IPS-18c (cell line): ENCODE data around the gene COX6B1.

Source experiments
- H3K4me3 ChIP-seq: 2 replicates; pipeline ENCODE4 v1.7.0; 2013; ENCODE audit warnings: low read depth, mild to moderate bottlenecking, low read length, moderate library complexity; ENCODE audit not compliant: insufficient read depth
- H3K9me3 ChIP-seq: one replicate; pipeline ENCODE4 v1.6.1; 2013; ENCODE audit warnings: mild to moderate bottlenecking, low read length, moderate library complexity; ENCODE audit not compliant: control insufficient read depth, insufficient read depth

Gene COX6B1

DNA sequence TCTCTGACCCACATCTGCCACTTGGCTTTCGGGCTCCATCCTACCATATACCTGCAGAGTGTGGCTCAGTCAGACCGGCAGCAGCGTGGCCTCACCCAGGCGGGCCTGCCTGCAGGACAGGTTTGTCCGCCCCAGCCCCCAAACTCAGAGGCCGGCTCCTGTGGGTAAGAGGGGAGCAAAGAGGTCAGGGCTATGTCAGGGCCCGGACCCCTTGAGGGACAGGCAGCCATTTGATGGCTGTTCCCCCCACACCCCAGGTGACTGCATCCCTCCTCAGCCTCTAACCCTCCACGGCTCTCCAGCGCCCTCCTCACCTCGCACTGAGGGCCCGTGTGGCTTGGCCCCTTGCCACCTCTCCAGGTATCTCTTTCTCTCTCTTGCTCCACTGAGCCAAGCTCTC, 43.9 kb downstream of the COX6B1 start:
- H3K4me3 ChIP-seq = no peak overlapping the region
- no peaks in the 10 kb centered on the region for H3K9me3 ChIP-seq

DNA sequence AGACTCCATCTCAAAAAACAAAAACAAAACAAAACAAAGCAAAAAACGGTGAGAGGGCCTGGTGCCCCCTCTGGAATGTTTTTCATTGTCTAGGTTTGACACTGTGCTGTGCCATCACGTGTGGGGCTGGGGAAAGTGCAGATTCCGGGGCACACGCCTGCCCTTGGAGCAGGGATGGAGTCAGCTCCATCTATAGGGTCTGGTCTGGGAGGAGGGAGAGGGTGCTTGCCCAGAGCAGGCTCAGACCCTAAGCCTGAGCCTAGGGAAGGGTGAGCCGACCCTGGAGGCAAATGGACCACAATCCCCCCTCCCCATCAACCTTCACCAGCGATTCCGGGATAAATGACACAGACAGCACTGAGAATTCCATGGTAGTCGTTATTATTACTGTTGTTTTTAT, 45.3 kb downstream of the COX6B1 start:
- 0 out of 2 replicates have a peak overlapping the region, but pooled peaks have one; percentile 24 for H3K4me3 ChIP-seq
- H3K9me3 ChIP-seq = no peaks in the 10 kb centered on the region

DNA sequence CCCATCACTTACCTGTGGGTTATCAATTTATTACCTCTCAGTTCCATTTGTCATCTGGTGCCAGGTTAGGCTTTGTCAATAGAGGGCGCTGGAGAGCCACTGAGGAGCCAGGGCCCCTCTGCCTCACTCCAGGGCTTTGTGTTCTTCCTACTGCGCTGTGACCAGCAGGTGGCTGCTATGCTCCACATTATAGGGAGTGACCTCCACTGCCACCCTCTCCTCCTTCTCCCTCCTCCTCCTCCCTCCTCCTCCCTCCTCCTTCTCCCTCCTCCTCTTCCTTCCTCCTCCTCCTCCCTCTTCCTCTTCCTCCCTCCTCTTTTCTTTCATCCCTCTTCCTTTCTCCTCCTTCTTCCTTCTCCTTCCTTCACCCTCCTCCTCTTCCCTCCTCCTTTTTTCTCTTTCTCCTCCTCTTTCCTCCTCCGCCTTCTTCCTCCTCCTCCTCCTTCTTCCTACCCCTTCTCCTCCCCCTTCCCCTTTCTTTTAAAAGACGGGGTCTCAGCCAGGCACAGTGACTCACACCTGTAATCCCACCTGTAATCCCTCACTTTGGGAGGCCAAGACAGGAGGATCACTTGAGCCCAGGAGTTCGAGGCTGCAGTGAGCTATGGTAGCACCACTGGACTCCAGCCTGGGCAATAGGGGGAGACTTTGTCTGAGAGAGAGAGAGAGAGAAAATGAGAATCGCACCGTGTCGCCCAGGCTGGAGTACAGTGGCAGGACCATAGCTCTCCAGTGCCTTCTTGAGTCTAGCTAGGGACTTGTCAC, 45.9 kb downstream of the COX6B1 start:
- H3K9me3 ChIP-seq = no peaks in the 10 kb centered on the region
- no peak overlapping the region for H3K4me3 ChIP-seq

DNA sequence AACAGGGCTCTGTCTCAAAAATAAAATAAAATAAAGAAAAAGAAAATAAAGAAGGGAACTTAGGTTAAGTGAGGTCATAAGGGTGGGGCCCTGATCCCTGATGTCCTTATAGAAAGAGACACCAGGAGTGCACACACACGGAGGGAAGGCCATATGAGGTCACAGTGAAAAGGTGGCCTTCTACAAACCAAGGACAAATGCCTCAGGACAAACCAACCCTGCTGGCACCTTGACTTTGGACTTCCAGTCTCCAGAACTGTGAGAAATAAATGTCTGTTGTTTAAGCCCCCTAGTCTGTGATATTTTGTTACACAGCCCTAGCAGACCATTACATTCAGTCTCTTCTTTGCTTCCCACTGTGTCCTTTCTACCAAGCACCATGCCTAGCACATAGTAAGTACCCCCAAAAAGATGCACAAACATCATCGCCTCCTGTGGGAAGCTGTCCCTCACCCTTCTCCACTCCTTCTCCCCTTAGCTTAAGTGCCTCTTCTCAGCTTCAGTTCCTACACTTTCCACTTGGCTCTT, 47.8 kb downstream of the COX6B1 start:
- no peak overlapping the region for H3K4me3 ChIP-seq
- no peaks in the 10 kb centered on the region for H3K9me3 ChIP-seq

DNA sequence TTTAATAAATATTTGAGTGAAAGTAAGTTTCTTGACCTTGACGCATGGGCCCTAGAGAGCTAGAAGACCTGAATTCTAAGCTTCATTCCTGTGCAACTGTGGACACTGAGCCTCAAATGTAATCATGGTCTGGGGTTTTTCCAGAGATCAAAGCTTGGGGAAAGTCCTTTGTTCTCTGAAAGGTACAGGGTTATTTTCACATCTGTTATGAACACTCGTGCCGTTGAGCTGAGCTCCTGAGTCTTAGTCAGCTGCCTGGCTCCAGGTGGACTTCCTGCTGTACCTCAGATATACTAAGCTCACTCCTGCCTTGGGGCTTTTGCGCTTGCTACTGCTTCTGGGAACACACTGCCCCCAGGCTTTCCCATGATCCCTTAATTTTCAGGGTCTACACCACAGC, 48.7 kb downstream of the COX6B1 start:
- H3K9me3 ChIP-seq = no peaks in the 10 kb centered on the region
- no peak overlapping the region for H3K4me3 ChIP-seq

DNA sequence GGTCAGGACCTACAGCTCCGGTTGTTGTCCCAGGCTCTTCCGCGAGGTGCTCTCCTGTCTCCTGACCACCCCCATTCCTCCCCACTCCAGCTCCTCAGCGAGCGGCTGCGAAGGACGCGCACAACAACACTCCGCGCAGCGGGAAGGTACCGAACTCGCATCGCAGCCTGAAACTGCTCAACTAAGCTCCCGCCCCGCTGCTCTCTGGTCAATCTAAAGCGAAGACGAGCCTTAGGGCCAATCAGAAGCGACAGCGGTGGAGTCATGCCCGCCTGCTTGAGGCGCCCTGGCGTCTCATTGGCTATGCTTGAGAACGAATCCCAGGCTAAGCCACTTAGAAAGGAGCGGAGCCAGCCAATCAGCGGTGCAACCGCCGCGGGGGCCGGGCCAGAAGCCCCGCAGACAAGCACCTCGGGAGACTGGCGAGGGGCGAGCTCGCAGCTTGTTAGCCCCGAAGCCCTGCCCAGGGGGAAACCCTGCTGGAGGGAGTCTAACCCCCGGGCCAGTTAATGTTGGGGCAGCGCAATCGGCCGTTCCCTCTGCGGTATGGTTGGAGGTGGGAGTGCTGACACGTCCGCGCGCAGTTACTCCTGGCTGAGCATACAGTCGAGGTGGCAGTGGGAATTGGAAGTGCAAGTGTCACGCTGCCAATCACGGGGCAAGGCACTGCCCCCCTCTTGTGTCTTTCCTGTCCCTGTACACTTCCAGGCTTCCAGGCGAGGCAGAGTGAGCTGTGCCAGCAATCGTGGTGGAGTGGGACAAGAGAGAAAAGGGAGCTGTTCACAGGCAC, 54.3 kb downstream of the COX6B1 start:
- peaks cover 2% of the 10 kb centered on the region for H3K9me3 ChIP-seq
- peak overlapping the region; percentile 72 for H3K4me3 ChIP-seq

DNA sequence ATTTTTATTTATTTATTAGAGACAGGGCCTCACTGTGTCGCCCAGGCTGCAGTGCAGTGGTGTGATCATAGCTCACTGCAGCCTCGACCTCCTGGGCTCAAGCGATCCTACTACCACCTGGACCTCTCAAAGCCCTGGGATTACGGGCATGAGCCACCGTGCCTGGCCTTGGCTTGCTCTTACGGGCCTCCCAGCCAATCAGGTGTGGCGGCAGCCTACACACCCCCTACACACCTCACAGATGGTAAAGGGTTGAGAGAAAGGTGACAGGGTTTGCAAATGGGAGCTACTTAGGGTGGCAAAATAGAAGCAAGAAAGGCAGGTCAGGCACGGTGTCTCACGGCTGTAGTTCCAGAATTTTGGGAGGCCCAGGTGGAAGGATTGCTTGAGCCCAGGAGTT, 55.2 kb downstream of the COX6B1 start:
- H3K4me3 ChIP-seq = no peak overlapping the region
- peaks cover 2% of the 10 kb centered on the region for H3K9me3 ChIP-seq

DNA sequence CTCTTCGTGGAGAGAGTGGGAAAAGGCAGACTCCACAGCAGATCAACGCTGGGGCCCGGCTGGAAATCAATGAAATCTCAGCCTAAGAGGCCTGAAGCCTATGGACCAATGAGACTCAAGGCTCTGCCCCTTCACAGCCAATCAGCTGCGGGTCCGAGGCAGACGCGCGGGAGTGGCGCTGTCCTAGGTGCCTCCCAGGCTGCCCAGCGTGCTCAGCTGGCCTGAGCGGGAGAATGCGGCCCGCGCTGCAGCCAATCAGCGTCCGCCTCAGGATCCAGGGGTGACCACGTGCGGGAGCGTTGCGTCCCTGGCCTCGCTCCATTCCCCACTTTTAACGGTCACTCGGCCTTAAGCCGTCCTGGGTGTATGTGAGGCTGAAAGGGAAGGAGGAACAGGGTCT, 56.1 kb downstream of the COX6B1 start, which contains the start of gene ZBTB32:
ZBTB32 (plus strand) TSS at position 341 of the 400 bp plus-strand sequence. CDS start 10,069 bp downstream, outside the sequence.
- Histone ChIP-seq H3K9me3 (peaks cover 2% of the 10 kb centered on the region), H3K4me3 (no peak within 1 kb of the TSS)
